Measurements from ENCODE around the gene CPT1B.
A peak's percentile ranks its signal among the peaks of the same experiment; 100 is the strongest.

The CPT1B gene

GRCh38 chr22:50613291-50613981 is 35.2 kb upstream of the CPT1B start:
- CTCF ChIA-PET, result no interaction called here
- H3K27ac ChIP-seq, result no peak overlapping the region
- no peak for DNase-seq (ENCODE audit: low spot score)
- POLR2A ChIA-PET (ENCODE audit: low non-redundant PET), result no interaction called here
- TF ChIP-seq, protein P1, sequence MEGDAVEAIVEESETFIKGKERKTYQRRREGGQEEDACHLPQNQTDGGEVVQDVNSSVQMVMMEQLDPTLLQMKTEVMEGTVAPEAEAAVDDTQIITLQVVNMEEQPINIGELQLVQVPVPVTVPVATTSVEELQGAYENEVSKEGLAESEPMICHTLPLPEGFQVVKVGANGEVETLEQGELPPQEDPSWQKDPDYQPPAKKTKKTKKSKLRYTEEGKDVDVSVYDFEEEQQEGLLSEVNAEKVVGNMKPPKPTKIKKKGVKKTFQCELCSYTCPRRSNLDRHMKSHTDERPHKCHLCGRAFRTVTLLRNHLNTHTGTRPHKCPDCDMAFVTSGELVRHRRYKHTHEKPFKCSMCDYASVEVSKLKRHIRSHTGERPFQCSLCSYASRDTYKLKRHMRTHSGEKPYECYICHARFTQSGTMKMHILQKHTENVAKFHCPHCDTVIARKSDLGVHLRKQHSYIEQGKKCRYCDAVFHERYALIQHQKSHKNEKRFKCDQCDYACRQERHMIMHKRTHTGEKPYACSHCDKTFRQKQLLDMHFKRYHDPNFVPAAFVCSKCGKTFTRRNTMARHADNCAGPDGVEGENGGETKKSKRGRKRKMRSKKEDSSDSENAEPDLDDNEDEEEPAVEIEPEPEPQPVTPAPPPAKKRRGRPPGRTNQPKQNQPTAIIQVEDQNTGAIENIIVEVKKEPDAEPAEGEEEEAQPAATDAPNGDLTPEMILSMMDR (conservative IDR thresholded peaks at IDR 0.05; ENCODE audit: low read depth), result no peak

GRCh38 chr22:50612528-50613221 is 34.4 kb upstream of the CPT1B start:
- POLR2A ChIA-PET (ENCODE audit: low non-redundant PET), result no interaction called here
- TF ChIP-seq, protein P1 (conservative IDR thresholded peaks at IDR 0.05; ENCODE audit: low read depth), result no peak
- H3K27ac ChIP-seq, result 0 out of 2 replicates have a peak overlapping the region, but pooled peaks have one; percentile 17
- peak; percentile 45 for DNase-seq (ENCODE audit: low spot score)
- CTCF ChIA-PET, result no interaction called here

DNA sequence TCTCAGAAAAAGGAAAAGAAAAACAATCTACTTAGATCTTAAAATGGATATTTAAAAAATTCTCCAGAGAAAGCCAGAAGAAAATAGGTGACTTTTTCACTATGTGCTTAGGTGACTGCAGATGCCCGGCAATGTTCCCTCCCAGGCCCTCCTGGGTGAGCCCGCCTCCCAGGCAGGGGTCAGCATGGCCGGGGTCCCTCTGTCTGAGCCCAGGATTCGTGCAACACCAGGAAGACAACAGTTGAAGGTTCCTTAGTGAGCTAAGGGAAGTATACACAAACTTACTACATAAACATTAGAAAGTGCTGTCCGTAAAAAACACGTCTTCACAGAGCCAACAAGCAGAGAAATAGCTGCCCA is 33.9 kb upstream of the CPT1B start:
- ChIA-PET CTCF (no interaction called here), POLR2A (ENCODE audit: low non-redundant PET) (no interaction called here)
- no peak for DNase-seq (ENCODE audit: low spot score)
- TF ChIP-seq, protein P1 (conservative IDR thresholded peaks at IDR 0.05; ENCODE audit: low read depth), result no peak
- H3K27ac ChIP-seq, result 0 out of 2 replicates have a peak overlapping the region, but pooled peaks have one; percentile 17

DNA sequence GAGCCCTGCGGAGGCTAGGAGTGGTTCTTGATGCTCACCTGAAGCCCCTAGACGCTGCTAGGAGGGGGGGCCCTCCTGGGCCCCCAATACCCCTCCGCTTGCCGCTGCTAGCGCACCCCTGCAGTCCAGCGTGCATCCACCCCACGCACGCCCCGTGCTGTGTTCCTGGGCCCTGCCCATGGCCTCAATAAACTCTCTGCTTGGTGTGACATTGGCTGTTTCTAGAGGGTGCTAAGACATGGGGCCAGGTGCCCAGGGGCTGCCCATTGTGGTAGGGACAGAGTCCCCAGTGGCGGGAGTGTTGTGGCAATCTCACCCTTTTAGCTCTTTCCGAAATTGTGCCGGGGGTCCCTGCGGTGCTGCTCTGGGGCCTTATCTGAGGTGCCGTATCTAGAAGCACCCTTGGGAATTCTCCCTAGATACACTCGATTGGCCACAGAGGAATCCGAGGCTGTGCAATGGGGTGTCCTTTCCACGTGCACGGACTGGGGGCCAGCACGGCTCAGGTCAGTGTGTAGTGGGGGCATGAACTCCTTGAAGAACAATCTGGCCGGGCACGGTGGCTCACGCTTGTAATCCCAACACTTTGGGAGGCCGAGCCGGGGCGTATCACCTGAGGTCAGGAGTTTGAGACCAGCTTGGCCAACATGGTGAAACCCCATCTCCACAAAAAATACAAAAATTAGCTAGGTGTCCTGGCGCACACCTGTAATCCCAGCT is 33.3 kb upstream of the CPT1B start:
- CTCF ChIA-PET, result no interaction called here

GRCh38 chr22:50610581-50610980 is 32.4 kb upstream of the CPT1B start:
- H3K27ac ChIP-seq, result no peak overlapping the region
- ChIA-PET POLR2A (ENCODE audit: low non-redundant PET) (no interaction called here), CTCF (no interaction called here)
- DNase-seq (ENCODE audit: low spot score), result no peak
- TF ChIP-seq, protein P1 (conservative IDR thresholded peaks at IDR 0.05; ENCODE audit: low read depth), result no peak

More for the DNA sequence above, 33.3 kb upstream of the CPT1B start:
- TF ChIP-seq, protein P1 (conservative IDR thresholded peaks at IDR 0.05; ENCODE audit: low read depth), result no peak
- POLR2A ChIA-PET (ENCODE audit: low non-redundant PET), result no interaction called here
- DNase-seq (ENCODE audit: low spot score), result no peak
- H3K27ac ChIP-seq, result 0 out of 2 replicates have a peak overlapping the region, but pooled peaks have one; percentile 17

DNA sequence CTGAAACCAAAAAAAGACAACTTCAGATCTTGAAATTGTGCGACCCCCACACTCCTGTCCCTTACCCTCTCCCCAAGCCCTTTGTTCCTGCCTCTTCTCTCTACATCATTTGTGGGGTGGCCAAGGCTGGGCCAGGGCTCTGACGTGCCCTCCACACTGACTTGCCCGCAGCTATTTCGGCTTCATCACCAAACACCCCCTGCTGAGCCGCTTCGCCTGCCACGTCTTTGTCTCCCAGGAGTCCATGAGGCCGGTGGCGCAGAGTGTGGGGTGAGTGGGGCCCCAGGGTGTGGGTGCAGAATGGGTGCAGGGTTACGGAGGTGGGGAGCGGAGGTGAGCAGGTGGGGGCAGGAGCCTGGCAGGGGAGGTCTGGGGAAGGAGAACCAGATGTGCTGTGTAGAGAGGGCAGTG is 31.8 kb upstream of the CPT1B start:
- POLR2A ChIA-PET (ENCODE audit: low non-redundant PET), result no interaction called here
- no peak overlapping the region for H3K27ac ChIP-seq
- TF ChIP-seq, protein P1 (conservative IDR thresholded peaks at IDR 0.05; ENCODE audit: low read depth), result no peak
- CTCF ChIA-PET, result no interaction called here
- DNase-seq (ENCODE audit: low spot score), result no peak

All from RWPE1 (cell line).